GM10847 (cell line): ENCODE data around the gene IL13RA1.

Experiments used
- POLR2A ChIP-seq: IDR thresholded peaks from 2 replicates; pipeline ENCODE4 v1.6.1; 2011; ENCODE audit not compliant: insufficient read length; ENCODE audit errors: extremely low read depth

Gene IL13RA1

GRCh38 chrX:118724365-118724764 is 3.0 kb upstream of the IL13RA1 start:
- TF ChIP-seq POLR2A = no peak

GRCh38 chrX:118724775-118725174 is 2.6 kb upstream of the IL13RA1 start:
- TF ChIP-seq POLR2A = no peak

- TF ChIP-seq POLR2A = no peak
Measured at GRCh38 chrX:118726396-118726795, 1.0 kb upstream of the IL13RA1 start.

- TF ChIP-seq POLR2A = no peak
Measured at GRCh38 chrX:118727686-118728339, 407 bp downstream of the IL13RA1 start.

GRCh38 chrX:118729042-118729652 is 1.7 kb downstream of the IL13RA1 start:
- TF ChIP-seq POLR2A = no peak

GRCh38 chrX:118730500-118731247 is 3.3 kb downstream of the IL13RA1 start:
- no peak for TF ChIP-seq POLR2A

GRCh38 chrX:118734909-118735308 is 7.5 kb downstream of the IL13RA1 start:
- TF ChIP-seq POLR2A = no peak

GRCh38 chrX:118736394-118737010 is 9.1 kb downstream of the IL13RA1 start:
- TF ChIP-seq POLR2A = no peak

- TF ChIP-seq POLR2A = no peak
Measured at GRCh38 chrX:118739577-118739976, 12.2 kb downstream of the IL13RA1 start.

GRCh38 chrX:118740276-118740889 is 13.0 kb downstream of the IL13RA1 start:
- no peak for TF ChIP-seq POLR2A

GRCh38 chrX:118742176-118742575 is 14.8 kb downstream of the IL13RA1 start:
- no peak for TF ChIP-seq POLR2A

GRCh38 chrX:118745570-118745969 is 18.2 kb downstream of the IL13RA1 start:
- no peak for TF ChIP-seq POLR2A

- no peak for TF ChIP-seq POLR2A
Measured at GRCh38 chrX:118751950-118752783, 24.8 kb downstream of the IL13RA1 start.

GRCh38 chrX:118755633-118756032 is 28.2 kb downstream of the IL13RA1 start:
- no peak for TF ChIP-seq POLR2A

- TF ChIP-seq POLR2A = no peak
Measured at GRCh38 chrX:118756101-118756500, 28.7 kb downstream of the IL13RA1 start.

- no peak for TF ChIP-seq POLR2A
Measured at GRCh38 chrX:118758511-118758910, 31.1 kb downstream of the IL13RA1 start.
